Measurements from ENCODE around the gene KCNQ1.
"Not testable (repeated sequence)": the region's sequence is repeated elsewhere in the genome, so short reads cannot be mapped to it uniquely, and the experiment has no call there.

Gene KCNQ1

GRCh38 chr11:2472428-2473186 is 27.8 kb downstream of the KCNQ1 start:
- no peak for DNase-seq (ENCODE audit: low spot score)

GRCh38 chr11:2473361-2474058 is 28.7 kb downstream of the KCNQ1 start:
- no peak for DNase-seq (ENCODE audit: low spot score)

- DNase-seq (ENCODE audit: low spot score): no peak
These were observed 29.5 kb downstream of the KCNQ1 start for GRCh38 chr11:2474059-2474901.

GRCh38 chr11:2475136-2475918 is 30.5 kb downstream of the KCNQ1 start:
- DNase-seq (ENCODE audit: low spot score): no peak

GRCh38 chr11:2477254-2477653 is 32.4 kb downstream of the KCNQ1 start:
- no peak for DNase-seq (ENCODE audit: low spot score)

GRCh38 chr11:2477936-2478335 is 33.1 kb downstream of the KCNQ1 start:
- no peak for DNase-seq (ENCODE audit: low spot score)

- not testable (repeated sequence) for DNase-seq (ENCODE audit: low spot score)
These were observed 35.5 kb downstream of the KCNQ1 start for GRCh38 chr11:2480067-2480873.

GRCh38 chr11:2480874-2481220 is 36.0 kb downstream of the KCNQ1 start:
- DNase-seq (ENCODE audit: low spot score): no peak

GRCh38 chr11:2481253-2481652 is 36.4 kb downstream of the KCNQ1 start:
- DNase-seq (ENCODE audit: low spot score): no peak

- no peak for DNase-seq (ENCODE audit: low spot score)
These were observed 37.4 kb downstream of the KCNQ1 start for GRCh38 chr11:2482204-2482603.

- no peak for DNase-seq (ENCODE audit: low spot score)
These were observed 37.9 kb downstream of the KCNQ1 start for GRCh38 chr11:2482745-2483144.

- no peak for DNase-seq (ENCODE audit: low spot score)
These were observed 38.6 kb downstream of the KCNQ1 start for GRCh38 chr11:2483426-2483825.

GRCh38 chr11:2484576-2485125 is 39.8 kb downstream of the KCNQ1 start:
- DNase-seq (ENCODE audit: low spot score): no peak

- DNase-seq (ENCODE audit: low spot score): no peak
These were observed 43.2 kb downstream of the KCNQ1 start for GRCh38 chr11:2488004-2488403.

- DNase-seq (ENCODE audit: low spot score): no peak
These were observed 44.3 kb downstream of the KCNQ1 start for GRCh38 chr11:2489083-2489482.

GRCh38 chr11:2497951-2498350 is 53.1 kb downstream of the KCNQ1 start:
- DNase-seq (ENCODE audit: low spot score): not testable (repeated sequence)

- no peak for DNase-seq (ENCODE audit: low spot score)
These were observed 53.9 kb downstream of the KCNQ1 start for GRCh38 chr11:2498750-2499149.

GRCh38 chr11:2507212-2507901 is 62.5 kb downstream of the KCNQ1 start:
- DNase-seq (ENCODE audit: low spot score): no peak

GRCh38 chr11:2507945-2508749 is 63.3 kb downstream of the KCNQ1 start:
- DNase-seq (ENCODE audit: low spot score): no peak
